ENCODE results near the gene UGP2.

UGP2 gene

GRCh38 chr2:63870679-63871078 lies 29.0 kb downstream of the UGP2 start:
- no peak overlapping the region for H3K4me3 ChIP-seq (ENCODE audit: low read length)
- no peak overlapping the region for H2AFZ ChIP-seq (ENCODE audit: low read length)
- H3K79me2 ChIP-seq (ENCODE audit: low read length): peaks cover 32% of the 10 kb centered on the region
- H3K27ac ChIP-seq (ENCODE audit: low read length): no peak overlapping the region
- H3K36me3 ChIP-seq (replicated peaks; ENCODE audit: insufficient read depth, low read length): no peaks in the 10 kb centered on the region; the same call in 1 of the 2 replicates
- H3K4me2 ChIP-seq (ENCODE audit: low read depth, low read length): no peak overlapping the region
- H3K27me3 ChIP-seq (replicated peaks; ENCODE audit: insufficient read depth, low read length): no peaks in the 10 kb centered on the region
- no peak for TF ChIP-seq EZH2phosphoT487 (IDR thresholded peaks at IDR 0.05; ENCODE audit: low read length)
- no peaks in the 10 kb centered on the region for H3K9me3 ChIP-seq (replicated peaks; ENCODE audit: insufficient read depth, low read length)
- no peaks in the 10 kb centered on the region for H4K20me1 ChIP-seq (ENCODE audit: insufficient read depth, low read length)
- H3K9me2 ChIP-seq (replicated peaks; ENCODE audit: insufficient read depth, low read length): no peaks in the 10 kb centered on the region
- DNase-seq: no peak
- peaks cover 7% of the 10 kb centered on the region for H3F3A ChIP-seq (ENCODE audit: insufficient read depth, low read length)
- peaks cover 14% of the 10 kb centered on the region for H3K4me1 ChIP-seq (ENCODE audit: low read length)
- H3K9ac ChIP-seq (ENCODE audit: low read length): no peak overlapping the region

- Histone ChIP-seq H3K4me2 (ENCODE audit: low read depth, low read length) (no peak overlapping the region), H4K20me1 (ENCODE audit: insufficient read depth, low read length) (no peaks in the 10 kb centered on the region), H3K4me3 (ENCODE audit: low read length) (no peak overlapping the region), H3K9me3 (replicated peaks; ENCODE audit: insufficient read depth, low read length) (no peaks in the 10 kb centered on the region), H3K79me2 (ENCODE audit: low read length) (peaks cover 25% of the 10 kb centered on the region), H3K4me1 (ENCODE audit: low read length) (peaks cover 2% of the 10 kb centered on the region; the same call in 1 of the 2 replicates), H3K27me3 (replicated peaks; ENCODE audit: insufficient read depth, low read length) (no peaks in the 10 kb centered on the region), H3K36me3 (replicated peaks; ENCODE audit: insufficient read depth, low read length) (no peaks in the 10 kb centered on the region; the same call in 1 of the 2 replicates), H3K9me2 (replicated peaks; ENCODE audit: insufficient read depth, low read length) (no peaks in the 10 kb centered on the region), H3F3A (ENCODE audit: insufficient read depth, low read length) (no peaks in the 10 kb centered on the region), H3K27ac (ENCODE audit: low read length) (no peak overlapping the region), H3K9ac (ENCODE audit: low read length) (no peak overlapping the region), H2AFZ (ENCODE audit: low read length) (no peak overlapping the region)
- no peak for DNase-seq
- TF ChIP-seq EZH2 (optimal IDR thresholded peaks at IDR 0.05; ENCODE audit: low read depth, low read length): no peak
- no peak for TF ChIP-seq EZH2phosphoT487 (IDR thresholded peaks at IDR 0.05; ENCODE audit: low read length)
- TF ChIP-seq CTCF (IDR thresholded peaks at IDR 0.05; ENCODE audit: low read length): no peak
Observed at GRCh38 chr2:63871864-63872263, 30.2 kb downstream of the UGP2 start.

GRCh38 chr2:63872571-63873328 lies 31.1 kb downstream of the UGP2 start:
- Histone ChIP-seq H3K9me2 (replicated peaks; ENCODE audit: insufficient read depth, low read length) (no peaks in the 10 kb centered on the region), H3K79me2 (ENCODE audit: low read length) (peaks cover 18% of the 10 kb centered on the region), H3F3A (ENCODE audit: insufficient read depth, low read length) (no peaks in the 10 kb centered on the region), H3K4me2 (ENCODE audit: low read depth, low read length) (no peak overlapping the region), H3K4me3 (ENCODE audit: low read length) (no peak overlapping the region), H4K20me1 (ENCODE audit: insufficient read depth, low read length) (no peaks in the 10 kb centered on the region), H3K9ac (ENCODE audit: low read length) (no peak overlapping the region), H2AFZ (ENCODE audit: low read length) (no peak overlapping the region), H3K27me3 (replicated peaks; ENCODE audit: insufficient read depth, low read length) (no peaks in the 10 kb centered on the region), H3K27ac (ENCODE audit: low read length) (no peak overlapping the region), H3K9me3 (replicated peaks; ENCODE audit: insufficient read depth, low read length) (no peaks in the 10 kb centered on the region), H3K4me1 (ENCODE audit: low read length) (no peaks in the 10 kb centered on the region), H3K36me3 (replicated peaks; ENCODE audit: insufficient read depth, low read length) (no peaks in the 10 kb centered on the region; the same call in 1 of the 2 replicates)
- no peak for DNase-seq
- TF ChIP-seq EZH2 (optimal IDR thresholded peaks at IDR 0.05; ENCODE audit: low read depth, low read length): no peak
- no peak for TF ChIP-seq CTCF (IDR thresholded peaks at IDR 0.05; ENCODE audit: low read length)
- TF ChIP-seq EZH2phosphoT487 (IDR thresholded peaks at IDR 0.05; ENCODE audit: low read length): no peak

All from MM.1S (cell line).